ENCODE measurements around the gene TSPYL2.

The TSPYL2 gene

DNA sequence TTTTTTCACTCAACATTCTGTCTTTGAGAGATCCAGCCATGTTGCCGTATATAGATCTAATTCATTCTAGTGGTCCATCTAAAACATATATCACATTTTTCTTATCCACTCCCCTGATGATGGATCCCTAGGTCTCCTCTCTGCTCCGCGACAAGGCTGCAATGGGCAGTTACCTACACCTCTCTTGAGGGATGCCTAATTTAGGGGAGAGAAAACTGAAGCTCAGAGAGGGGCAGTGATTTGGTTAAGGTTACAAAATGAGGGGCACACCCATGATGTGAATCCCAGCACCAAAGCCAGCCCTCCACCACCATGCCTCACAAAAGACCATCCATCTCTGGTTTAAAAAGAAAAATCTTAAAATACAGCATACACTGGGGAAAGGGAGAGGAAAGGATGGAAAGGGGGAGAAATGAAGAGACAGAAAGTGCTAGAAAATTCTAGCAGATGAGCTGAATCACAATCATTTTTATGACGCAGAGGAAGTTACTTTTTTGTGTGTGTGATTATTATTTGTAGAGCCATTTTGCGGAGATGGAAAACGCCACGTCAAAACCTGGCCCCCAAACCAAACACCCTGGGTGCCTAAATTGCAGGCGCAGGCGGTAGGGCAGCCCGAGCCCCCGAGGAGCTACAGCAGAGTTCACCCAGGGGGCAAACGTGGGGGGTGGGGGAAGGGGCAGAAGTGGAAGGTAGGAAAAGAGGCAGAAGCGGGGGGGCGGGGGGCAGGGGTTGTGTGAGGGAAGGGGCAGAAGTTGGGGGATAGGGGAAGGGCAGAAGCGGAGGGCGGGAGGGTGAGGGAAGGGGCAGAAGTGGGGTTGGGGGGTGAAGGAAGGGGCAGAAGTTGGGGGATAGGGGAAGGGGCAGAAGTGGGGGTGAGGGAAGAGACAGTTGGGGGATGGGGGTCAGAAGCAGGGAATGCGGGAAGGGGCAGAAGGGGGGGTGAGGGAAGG, 1.3 kb upstream of the TSPYL2 start:
- DNase-seq = peak; percentile 34

DNA sequence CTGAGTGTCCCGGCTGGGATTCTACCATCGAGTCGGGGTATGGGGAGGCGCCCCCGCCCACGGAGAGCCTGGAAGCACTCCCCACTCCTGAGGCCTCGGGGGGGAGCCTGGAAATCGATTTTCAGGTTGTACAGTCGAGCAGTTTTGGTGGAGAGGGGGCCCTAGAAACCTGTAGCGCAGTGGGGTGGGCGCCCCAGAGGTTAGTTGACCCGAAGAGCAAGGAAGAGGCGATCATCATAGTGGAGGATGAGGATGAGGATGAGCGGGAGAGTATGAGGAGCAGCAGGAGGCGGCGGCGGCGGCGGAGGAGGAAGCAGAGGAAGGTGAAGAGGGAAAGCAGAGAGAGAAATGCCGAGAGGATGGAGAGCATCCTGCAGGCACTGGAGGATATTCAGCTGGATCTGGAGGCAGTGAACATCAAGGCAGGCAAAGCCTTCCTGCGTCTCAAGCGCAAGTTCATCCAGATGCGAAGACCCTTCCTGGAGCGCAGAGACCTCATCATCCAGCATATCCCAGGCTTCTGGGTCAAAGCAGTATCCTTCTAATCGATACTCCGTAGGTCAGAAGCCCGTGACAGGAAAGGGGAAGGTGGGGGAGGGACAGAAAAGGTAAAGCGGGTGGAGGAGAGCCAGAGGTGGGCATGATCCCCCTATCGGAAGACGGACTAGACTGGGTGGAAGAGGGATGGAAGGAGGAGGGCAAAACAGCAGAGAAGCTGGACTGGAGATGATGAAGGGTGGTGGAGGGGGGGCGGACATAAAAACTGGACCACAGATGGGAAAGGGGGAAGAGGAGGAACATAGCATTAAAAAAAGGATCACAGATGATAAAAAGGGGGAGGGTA, 828 bp downstream of the TSPYL2 start:
- no peak for DNase-seq

DNA sequence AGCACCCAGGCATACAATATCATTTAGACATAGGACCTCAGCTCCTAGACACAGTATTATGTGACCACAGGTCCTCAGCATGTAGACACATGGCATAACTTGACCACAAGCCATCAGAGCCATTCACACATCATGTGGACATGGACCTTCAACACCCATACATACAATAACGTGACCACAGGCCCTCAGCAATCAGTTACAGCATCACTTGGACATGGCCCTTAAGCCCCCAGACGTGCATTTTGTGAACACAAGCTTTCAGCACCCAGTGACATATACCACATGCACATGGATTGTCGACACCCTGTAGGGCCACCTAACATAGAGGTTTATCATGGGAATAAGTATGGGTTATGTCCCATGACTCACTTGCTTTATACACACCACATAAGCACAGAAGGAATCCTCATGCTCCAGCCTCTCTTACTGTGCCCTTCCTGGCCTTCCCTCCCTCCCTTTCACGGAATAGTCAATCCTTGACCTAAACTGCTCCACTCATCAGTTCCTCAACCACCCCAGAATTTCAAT, 1.9 kb downstream of the TSPYL2 start:
- DNase-seq = no peak

DNA sequence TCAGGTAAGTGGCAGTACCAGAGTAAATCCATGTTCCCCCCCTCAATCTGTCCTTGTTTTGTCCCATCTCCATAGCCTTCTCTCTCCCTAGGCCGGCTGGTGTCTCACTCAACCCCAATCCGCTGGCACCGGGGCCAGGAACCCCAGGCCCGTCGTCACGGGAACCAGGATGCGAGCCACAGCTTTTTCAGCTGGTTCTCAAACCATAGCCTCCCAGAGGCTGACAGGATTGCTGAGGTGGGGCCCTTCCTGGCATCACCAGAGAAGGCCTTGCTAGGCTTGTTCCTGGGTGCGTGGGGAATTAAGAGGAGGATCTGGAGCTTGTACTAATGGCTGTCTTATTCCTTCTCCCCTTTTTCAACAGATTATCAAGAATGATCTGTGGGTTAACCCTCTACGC, 2.7 kb downstream of the TSPYL2 start:
- no peak for DNase-seq

DNA sequence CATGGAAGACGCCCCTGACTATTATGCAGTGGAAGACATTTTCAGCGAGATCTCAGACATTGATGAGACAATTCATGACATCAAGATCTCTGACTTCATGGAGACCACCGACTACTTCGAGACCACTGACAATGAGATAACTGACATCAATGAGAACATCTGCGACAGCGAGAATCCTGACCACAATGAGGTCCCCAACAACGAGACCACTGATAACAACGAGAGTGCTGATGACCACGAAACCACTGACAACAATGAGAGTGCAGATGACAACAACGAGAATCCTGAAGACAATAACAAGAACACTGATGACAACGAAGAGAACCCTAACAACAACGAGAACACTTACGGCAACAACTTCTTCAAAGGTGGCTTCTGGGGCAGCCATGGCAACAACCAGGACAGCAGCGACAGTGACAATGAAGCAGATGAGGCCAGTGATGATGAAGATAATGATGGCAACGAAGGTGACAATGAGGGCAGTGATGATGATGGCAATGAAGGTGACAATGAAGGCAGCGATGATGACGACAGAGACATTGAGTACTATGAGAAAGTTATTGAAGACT, 3.6 kb downstream of the TSPYL2 start:
- DNase-seq = no peak

DNA sequence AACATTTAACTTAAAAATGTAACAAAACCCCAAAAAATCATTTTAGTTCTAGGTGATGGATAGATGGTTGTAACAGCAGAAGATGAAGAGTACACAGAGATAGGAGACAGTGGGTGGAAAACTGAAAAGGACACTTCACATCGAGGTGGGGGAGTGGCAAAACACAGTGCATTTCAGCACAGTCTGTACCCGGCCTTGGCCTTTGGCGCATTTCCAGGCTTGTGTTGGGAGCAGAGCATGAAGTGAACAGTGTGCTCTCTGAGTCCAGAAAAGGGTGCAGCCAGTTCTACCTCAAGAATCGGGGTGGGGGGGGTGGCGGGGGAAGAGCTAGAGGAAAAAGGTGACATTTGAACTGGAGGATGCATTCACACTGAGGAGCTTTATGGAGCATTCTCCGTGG, 4.3 kb downstream of the TSPYL2 start:
- no peak for DNase-seq

DNA sequence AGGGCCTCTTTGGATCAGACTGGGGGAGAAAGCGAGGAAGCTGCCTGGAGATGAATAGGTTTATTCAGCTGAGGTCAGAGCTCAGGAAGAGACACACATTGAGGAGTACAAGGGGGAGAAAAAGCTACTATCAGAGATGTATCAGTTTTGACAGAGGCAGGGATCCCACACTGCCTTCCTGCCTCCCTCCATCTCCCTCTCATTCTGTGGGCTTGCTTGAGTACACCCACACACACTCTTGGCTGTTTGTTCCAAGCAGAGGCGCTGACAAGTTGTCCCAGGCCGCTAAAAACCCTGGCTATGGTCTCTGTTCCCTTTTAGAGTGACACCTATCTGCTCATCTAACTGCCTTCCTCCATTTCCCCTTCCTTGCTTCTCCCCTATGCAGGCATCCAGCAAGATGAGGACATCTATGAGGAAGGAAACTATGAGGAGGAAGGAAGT, 5.2 kb downstream of the TSPYL2 start:
- no peak for DNase-seq

GRCh38 chrX:53088136-53088974, 6.2 kb downstream of the TSPYL2 start:
- DNase-seq = peak; percentile 84

DNA sequence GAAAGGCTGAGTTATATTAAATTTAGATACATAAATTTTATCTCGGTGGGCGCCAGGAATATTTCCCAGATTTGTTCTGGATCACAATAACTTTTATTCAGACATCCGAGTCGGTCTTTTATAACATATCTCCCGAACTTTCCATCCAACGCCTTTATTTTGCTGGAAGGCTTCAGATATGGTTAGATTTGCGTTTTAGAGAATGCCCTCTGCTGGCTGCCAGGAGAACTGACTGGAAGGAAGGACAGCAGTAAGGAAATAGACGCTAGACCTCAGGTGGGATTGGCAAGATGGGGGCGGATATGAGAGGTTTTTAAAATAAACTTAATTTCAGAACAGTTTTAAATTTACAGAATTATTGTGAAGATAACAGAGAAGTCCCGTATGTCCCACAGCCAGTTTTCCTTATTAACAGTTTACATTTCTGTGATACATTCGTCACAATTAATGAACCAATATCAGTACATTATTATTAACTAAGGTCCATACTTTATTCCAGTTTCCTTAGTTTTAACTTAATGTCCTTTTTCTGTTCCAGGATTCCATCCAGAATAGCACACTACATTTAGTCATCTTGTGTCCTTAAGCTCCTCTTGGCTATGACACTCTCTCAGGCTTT, 7.2 kb downstream of the TSPYL2 start:
- peak; percentile 37 for DNase-seq

DNA sequence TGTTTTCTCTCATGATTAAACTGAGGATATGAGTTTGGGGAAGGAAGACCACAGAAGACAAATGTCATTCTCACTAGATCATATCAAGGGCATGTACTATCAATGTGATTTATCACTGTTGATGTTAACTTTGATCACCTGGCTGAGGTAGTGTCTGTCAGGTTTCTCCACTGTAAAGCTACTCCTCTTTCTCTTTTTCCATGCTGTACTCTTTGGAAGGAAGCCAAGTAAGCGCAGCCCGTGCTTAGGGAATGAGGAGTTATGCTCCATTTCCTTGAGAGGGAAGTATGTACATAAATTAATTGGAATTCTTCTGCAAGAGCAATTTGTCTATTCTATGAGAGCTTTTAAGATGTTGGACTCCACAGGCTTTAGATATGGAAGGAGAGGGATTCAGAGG, 7.8 kb downstream of the TSPYL2 start:
- DNase-seq = no peak

GRCh38 chrX:53091354-53091753, 9.2 kb downstream of the TSPYL2 start:
- no peak for DNase-seq

GRCh38 chrX:53093177-53093655, 11.0 kb downstream of the TSPYL2 start:
- DNase-seq = peak; percentile 79

- DNase-seq = peak; percentile 81
Measured at GRCh38 chrX:53093748-53094581, 11.8 kb downstream of the TSPYL2 start, which contains the start of gene KANTR. KANTR (plus strand) TSS chrX:53094142; CDS start chrX:53124273, 30,131 bp downstream.

- no peak for DNase-seq
Measured at GRCh38 chrX:53094582-53094905, 12.4 kb downstream of the TSPYL2 start.

DNA sequence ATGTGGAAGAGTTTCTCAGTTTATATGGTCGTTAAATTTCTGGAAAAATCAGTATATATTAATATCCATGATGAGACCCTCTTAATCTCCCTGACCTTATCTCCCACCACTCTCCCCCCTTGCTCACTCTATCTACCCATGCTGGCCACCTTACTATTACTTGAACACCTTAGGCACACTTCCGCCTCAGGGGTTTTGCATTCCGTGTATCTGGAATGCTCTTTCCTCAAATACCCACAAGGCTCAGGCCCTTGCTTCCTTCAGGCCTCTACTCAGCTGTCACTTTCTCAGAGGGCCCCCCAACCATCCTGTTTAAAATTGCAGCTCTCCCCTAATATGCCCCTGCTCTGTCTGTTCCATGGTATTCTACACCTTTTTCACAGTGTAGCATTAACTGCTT, 13.6 kb downstream of the TSPYL2 start:
- no peak for DNase-seq

GRCh38 chrX:53114864-53115549, 32.8 kb downstream of the TSPYL2 start:
- no peak for DNase-seq

- DNase-seq = no peak
Measured at GRCh38 chrX:53115550-53115874, 33.3 kb downstream of the TSPYL2 start.

GRCh38 chrX:53116101-53116500, 33.9 kb downstream of the TSPYL2 start:
- no peak for DNase-seq

DNA sequence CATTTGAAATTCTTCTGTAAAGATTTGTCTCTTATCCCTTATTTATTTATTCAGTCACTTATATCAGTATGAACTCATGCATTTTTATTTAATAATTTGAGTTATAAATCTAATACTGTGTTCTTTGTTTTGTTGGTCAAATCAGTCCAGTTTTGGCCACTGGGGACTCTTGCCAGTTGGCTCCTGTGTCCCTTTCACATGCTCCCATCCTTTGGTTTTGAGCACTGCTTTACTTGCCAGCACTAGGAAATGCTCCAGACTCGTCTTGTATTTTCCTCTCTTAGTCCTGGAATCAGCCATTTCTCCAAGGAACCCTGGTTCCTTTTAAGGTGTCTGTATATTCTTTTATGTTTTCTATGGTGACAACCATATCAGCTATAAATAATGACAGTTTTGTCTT, 39.8 kb downstream of the TSPYL2 start:
- no peak for DNase-seq

DNA sequence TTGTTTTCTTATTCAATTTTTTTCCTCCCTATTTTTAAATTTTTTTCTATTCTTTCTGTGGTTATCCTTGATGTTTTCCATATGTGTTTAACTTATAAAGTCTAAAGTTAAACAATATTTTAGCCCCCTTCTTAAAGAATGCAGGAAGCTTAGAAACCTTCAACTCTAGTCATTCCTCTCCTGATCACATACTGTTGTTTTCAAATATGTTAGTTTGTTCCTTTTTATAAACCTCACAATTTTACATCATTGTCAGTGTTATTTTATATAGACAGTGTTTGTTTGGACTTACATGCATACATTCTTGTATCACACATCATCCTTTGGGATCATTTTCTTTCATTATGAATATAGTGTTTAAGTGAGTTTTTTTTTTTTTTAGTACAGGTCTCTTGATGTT, 43.3 kb downstream of the TSPYL2 start:
- no peak for DNase-seq

All from activated naive CD4-positive, alpha-beta T cell treated with Interleukin-2 at 50 U/mL for 16 hours (primary cell).